ENCODE results near the gene CD209. TPM values are rescaled to one million over a fixed set of nuclear protein-coding genes. Genes with fewer than 3 reads are reported as not detected.

CD209 gene
- polyA plus RNA-seq, 3 donors: 1.1 to 2.1 (median 1.8) TPM

- WGBS (ENCODE audit: insufficient coverage): 85% methylated on average over 3 of the region's 15 CpGs
- H2AFZ ChIP-seq (ENCODE audit: insufficient read depth, low read depth, low read length, poor library complexity, severe bottlenecking): no peak overlapping the region
- no peak overlapping the region for H3K4me2 ChIP-seq (replicated peaks; ENCODE audit: extremely low read depth, low read length, poor library complexity, severe bottlenecking)
- H4K20me1 ChIP-seq (ENCODE audit: insufficient read depth, low read length): no peaks in the 10 kb centered on the region
- intact Hi-C loops (cut with micrococcal nuclease): loop anchor here (5.0 kb wide), 3 partner anchors 38 to 53 kb away; no protein-coding TSS in a partner anchor
- Mint-ChIP-seq H3K9me3 (no peaks in the 10 kb centered on the region), H3K27ac (peak overlapping the region in 5 of 7 donors; percentile 54 to 89 (median 86)), H3K36me3 (peaks cover 0 to 2% of the 10 kb centered on the region in 2 donors), H3K27me3 (ENCODE audit: low read depth in 3 of 3) (peaks cover 4 to 10% (median 4%) of the 10 kb centered on the region in 3 donors), H3K4me3 (peak overlapping the region; percentile 25 to 86), H3K4me1 (peaks cover 58% of the 10 kb centered on the region)
- H3K9ac ChIP-seq (ENCODE audit: insufficient read depth, low read length, poor library complexity, severe bottlenecking): no peak overlapping the region
- no peak overlapping the region for H3K27ac ChIP-seq (ENCODE audit: low read depth in 1 of 2, low read length in 2 of 2)
- no peaks in the 10 kb centered on the region for H3K79me2 ChIP-seq (ENCODE audit: insufficient read depth, low read length)
- H3K9me3 ChIP-seq (replicated peaks in 1 of 2; ENCODE audit: control insufficient read depth in 1 of 2, insufficient read depth in 1 of 2, low read length in 2 of 2): no peaks in the 10 kb centered on the region
- no peaks in the 10 kb centered on the region for H3K27me3 ChIP-seq (ENCODE audit: control insufficient read depth in 2 of 2, insufficient read depth in 2 of 2, low read length in 2 of 2)
- H3K4me1 ChIP-seq (ENCODE audit: control insufficient read depth in 1 of 2, insufficient read depth in 2 of 2, low read length in 2 of 2): peaks cover 54 to 61% of the 10 kb centered on the region in 2 donors
- no peak for TF ChIP-seq CTCF (IDR thresholded peaks at IDR 0.05)
- peak; percentile 47 to 70 (median 61) for DNase-seq
- H3K36me3 ChIP-seq (replicated peaks in 1 of 2; ENCODE audit: control insufficient read depth in 1 of 2, insufficient read depth in 2 of 2, low read length in 2 of 2): no peaks in the 10 kb centered on the region
- H3K4me3 ChIP-seq (replicated peaks in 1 of 3; ENCODE audit: low read depth in 2 of 3, low read length in 3 of 3): no peak overlapping the region
These were observed 47.6 kb downstream of the CD209 start for GRCh38 chr19:7699417-7700401.

- Histone ChIP-seq H3K4me3 (replicated peaks in 1 of 3; ENCODE audit: low read depth in 2 of 3, low read length in 3 of 3) (no peak overlapping the region), H2AFZ (ENCODE audit: insufficient read depth, low read depth, low read length, poor library complexity, severe bottlenecking) (no peak overlapping the region), H3K9ac (ENCODE audit: insufficient read depth, low read length, poor library complexity, severe bottlenecking) (no peak overlapping the region), H3K27ac (ENCODE audit: low read depth in 1 of 2, low read length in 2 of 2) (no peak overlapping the region), H3K4me2 (replicated peaks; ENCODE audit: extremely low read depth, low read length, poor library complexity, severe bottlenecking) (no peak overlapping the region), H3K79me2 (ENCODE audit: insufficient read depth, low read length) (no peaks in the 10 kb centered on the region), H4K20me1 (ENCODE audit: insufficient read depth, low read length) (no peaks in the 10 kb centered on the region), H3K9me3 (replicated peaks in 1 of 2; ENCODE audit: control insufficient read depth in 1 of 2, insufficient read depth in 1 of 2, low read length in 2 of 2) (no peaks in the 10 kb centered on the region), H3K27me3 (ENCODE audit: control insufficient read depth in 2 of 2, insufficient read depth in 2 of 2, low read length in 2 of 2) (no peaks in the 10 kb centered on the region), H3K36me3 (replicated peaks in 1 of 2; ENCODE audit: control insufficient read depth in 1 of 2, insufficient read depth in 2 of 2, low read length in 2 of 2) (no peaks in the 10 kb centered on the region), H3K4me1 (ENCODE audit: control insufficient read depth in 1 of 2, insufficient read depth in 2 of 2, low read length in 2 of 2) (peaks cover 53 to 60% of the 10 kb centered on the region in 2 donors)
- Mint-ChIP-seq H3K27me3 (ENCODE audit: low read depth in 3 of 3) (peaks cover 4 to 10% (median 4%) of the 10 kb centered on the region in 3 donors), H3K4me3 (peak overlapping the region; percentile 25 to 86), H3K36me3 (peaks cover 0 to 2% of the 10 kb centered on the region in 2 donors), H3K4me1 (peaks cover 58% of the 10 kb centered on the region), H3K9me3 (no peaks in the 10 kb centered on the region), H3K27ac (peak overlapping the region in 6 of 7 donors; percentile 54 to 89 (median 80))
- no peak for TF ChIP-seq CTCF (IDR thresholded peaks at IDR 0.05)
- intact Hi-C loops (cut with micrococcal nuclease): loop anchor here (5.0 kb wide), 2 partner anchors 38 to 43 kb away; no protein-coding TSS in a partner anchor
- 30% methylated on average over 2 of the region's 2 CpGs for WGBS (ENCODE audit: insufficient coverage)
- peak in 1 of 3 donors; percentile 11 for DNase-seq
These were observed 48.3 kb downstream of the CD209 start for GRCh38 chr19:7699003-7699402.

All from CD14-positive monocyte (primary cell).